Activated CD4-positive, alpha-beta T cell treated with anti-CD3 and anti-CD28 coated beads, Interleukin-2, amount 50 U/mL, for 48 hours (primary cell): ENCODE measurements around the gene SLC4A1.

ENCODE experiments used
- DNase-seq, 2 experiments: peaks; one replicate each; pipeline ENCODE4 v3.0.0-alpha.2; 2020

SLC4A1 gene

DNA sequence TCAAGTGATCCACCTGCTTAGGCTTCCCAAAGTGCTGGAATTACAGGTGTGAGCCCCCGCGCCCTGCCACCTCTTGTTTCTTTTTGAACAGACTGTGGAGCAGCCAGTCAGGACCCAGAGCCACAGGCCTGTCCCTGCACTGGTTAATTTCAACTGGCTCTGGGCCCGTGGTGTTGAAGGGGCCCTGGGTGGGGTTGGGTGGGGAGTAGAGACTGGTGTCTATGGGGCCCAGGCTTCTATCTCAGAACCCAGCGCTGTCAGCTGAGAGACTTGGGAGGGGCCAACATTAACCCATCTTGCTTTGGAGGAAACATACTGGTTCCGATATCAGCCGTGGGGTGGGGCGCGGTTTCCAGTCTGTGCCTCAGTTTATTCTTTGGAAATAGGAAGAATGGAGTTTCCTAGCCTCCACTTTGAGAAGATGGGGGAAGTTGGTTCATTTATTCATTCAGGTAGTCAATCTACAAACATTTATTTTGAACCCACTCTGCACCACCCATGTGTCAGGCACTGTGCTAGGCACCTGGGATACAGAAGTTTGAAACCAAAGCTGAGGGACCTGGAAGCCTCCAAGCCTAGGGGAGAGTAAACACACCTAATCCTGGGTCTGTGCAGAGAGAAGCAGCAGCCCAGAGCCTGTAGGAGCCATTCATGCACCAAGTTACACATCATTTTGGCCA, 15.5 kb upstream of the SLC4A1 start:
- DNase-seq: no peak

DNA sequence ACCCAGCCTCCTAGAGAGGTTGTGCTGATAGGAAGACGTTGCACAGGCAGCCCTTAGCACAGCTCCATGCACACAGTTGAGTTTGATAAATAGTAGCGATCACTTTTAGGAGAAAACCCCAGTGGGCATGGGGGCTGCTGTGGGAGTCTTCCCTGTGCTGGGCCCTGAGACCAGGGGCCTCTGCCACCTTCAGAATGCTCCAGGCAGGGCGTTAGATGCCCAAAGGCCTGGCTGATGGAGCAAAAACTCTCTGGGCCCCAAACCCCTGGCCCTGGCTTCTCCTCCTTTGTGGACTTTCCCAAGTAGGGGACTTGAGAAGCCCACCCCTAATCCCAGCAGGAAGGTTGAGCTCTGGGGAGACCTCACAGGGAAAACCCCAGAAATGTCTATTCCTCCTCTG, 14.3 kb upstream of the SLC4A1 start:
- DNase-seq: no peak

DNA sequence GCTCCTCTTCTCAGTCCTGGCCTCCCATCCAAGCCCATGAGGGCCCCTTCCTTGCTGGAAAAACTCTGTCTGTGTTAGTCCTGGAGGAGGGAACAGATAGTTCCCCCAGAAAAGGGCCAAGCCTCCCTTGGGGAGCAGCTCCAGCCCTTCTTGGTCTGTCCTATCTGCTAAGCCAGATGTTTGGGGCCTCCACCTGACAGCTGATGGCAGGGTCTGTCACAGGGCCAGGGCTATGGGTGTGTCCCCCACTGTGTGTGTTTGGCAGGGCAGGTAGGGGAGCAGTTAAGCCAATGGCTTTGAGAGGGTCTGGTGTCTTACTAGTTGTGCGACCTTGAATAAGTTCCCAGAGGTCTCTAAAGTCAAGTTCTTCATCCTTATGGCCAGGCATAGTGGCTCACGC, 13.6 kb upstream of the SLC4A1 start:
- DNase-seq: no peak

DNA sequence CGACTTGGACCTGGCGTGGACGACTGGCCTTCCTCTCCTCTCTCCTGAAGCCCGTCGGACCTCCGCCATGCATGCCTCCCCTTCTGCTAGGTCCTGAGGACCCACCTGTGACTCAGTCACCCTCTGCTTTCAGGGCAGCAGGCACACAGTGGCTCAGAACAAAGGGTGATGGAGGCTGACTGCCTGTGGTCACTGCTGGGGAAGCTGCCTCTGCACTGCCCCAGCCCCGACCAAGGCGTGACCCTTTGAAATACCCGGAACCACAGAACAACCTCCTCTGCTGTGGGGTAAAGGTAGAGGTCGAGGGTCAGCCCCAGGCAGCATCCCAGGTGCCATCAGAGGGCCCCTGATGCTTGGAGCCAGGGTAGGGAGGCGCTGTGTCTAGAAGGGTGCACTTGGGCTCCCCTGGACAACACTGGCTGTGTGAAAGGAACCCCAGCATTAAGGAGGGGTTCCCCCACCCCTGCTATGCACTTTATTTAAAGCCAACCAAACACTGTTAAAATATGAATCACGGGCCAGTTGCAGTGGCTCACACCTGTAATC, 12.5 kb upstream of the SLC4A1 start:
- DNase-seq: no peak

DNA sequence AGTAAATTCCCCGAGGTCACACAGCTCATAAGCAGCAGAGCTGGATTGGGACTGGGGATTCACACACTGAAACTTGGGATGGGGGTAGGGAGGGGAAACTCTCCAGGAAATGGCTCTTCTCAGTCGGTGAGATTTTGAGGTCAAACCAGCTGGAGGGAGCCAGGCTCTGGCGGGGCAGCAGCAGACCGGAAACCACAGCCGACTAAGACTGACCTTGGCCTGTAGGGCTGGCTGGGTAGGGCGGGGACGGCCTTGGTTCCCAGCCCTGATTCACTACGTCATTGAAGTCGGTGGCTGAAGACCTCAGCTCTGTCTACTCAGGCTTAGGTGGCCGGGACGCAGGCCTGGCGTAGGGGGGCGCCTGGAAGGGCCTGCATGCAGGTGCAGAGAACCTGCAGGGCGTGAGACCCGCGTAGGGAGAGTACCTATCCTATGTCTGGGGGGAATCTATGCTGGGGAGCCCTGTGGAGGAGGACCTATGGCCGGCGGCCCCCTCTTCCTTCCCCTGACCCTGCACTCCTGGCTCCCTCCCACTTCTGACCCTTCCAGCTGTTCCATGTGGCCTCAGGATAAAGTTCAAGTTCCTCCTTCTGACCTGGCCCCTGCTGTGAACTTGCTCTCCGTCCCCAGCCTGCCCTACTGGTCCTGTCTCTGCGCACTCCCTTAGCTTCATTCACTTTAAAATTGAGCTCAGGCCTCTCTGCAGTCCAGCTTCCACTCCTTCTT, 11.9 kb upstream of the SLC4A1 start:
- DNase-seq: peak; percentile 7 to 11

DNA sequence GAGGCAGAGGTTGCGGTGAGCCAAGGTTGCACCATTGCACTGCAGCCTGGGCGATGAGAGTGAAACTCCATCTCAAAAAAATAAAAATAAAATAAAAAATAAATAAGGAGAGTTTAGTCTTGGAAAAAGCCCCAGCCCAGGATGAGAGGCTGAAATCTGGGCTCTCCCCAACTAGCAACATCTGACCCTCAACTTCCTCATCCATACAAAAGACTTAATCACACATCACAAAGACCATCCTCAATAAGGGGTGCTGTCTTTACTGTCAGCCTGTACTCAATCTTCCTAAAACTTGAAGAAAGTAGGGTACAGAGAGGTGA, 11.4 kb upstream of the SLC4A1 start:
- DNase-seq: no peak

DNA sequence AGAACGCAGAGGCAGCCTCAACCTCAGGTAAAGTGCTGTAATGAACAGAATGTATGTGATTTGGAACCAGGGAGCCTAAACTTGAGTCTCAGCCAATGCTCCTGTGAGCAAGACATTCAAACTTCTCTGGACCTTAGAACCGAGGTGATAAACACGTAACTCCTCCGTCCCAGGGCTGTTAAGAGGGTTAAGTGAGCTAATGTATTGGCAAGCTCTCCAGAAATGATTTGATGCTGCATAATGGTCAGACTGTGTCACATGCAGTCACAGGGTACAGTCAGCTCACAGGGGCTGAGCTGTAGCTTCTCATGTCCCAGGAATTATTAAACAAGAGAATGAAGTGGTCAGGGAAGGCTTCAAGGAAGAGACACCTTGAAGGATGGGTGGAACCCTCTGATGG, 10.0 kb upstream of the SLC4A1 start:
- DNase-seq: no peak

DNA sequence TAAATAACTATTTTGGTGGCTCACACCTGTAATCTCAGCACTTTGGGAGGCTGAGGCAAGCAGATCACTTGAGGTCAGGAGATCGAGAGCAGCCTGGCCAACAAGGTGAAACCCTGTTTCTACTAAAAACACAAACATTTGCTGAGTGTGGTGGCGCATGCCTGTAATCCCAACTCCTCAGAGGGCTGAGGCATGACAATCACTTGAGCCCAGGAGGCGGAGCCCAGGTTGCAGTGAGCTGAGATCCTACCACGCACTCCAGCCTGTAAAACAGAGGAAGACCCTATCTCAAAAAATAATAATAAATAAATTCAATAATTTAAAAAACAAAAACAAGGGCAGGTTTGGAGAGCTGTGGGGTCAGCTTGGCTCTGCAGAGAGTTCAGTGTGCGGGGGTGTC, 5.7 kb upstream of the SLC4A1 start:
- no peak for DNase-seq

DNA sequence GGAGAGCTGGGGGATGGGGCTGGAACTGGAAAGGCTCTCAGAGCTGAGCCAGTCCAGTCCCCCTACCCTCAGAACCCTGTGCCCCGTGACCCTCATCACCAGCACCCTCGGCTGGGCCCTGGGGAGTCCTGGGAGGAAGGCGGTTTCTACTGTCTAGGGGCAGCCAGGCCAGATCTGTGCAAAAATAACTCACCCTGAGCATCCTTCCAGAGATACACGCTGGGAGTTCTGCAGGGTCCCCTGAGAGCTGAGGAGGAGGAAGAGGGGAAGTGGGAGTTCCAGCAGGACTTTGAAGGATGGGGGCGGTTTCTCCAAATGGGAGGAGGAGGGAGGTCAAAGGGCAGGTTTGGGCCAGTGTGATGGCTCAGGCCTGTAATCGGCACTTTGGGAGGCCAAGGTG, 5.0 kb upstream of the SLC4A1 start:
- no peak for DNase-seq

DNA sequence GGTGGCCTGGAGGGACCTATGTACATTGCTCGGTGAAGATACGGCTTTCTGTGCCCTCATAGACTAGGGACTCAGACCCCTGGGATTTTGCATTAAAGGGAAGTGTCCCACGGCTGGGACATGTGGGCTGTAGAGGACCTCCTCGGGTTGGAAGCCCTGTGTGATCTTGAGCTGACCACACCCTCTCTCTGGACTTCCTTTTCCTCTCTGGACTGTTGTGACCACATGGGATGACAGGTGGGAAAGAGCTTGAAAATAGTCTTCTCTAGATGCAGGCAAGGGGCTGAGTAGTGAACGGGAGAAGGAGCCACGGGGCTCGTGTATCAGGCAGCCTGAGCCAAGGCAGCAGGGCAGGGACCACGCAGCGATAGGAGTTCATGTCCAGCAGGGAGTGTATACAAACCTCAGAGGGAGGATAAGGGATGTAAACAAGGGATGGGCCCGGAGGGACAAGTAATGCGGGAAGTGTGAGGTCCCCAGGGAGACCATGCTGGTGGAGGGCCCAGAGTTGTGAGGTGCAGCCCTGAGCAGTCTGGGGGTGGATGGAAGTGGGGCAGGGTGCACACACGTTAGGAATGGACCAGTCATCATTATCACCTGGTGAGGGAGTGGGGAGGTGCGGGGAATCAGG, 4.5 kb upstream of the SLC4A1 start:
- no peak for DNase-seq

DNA sequence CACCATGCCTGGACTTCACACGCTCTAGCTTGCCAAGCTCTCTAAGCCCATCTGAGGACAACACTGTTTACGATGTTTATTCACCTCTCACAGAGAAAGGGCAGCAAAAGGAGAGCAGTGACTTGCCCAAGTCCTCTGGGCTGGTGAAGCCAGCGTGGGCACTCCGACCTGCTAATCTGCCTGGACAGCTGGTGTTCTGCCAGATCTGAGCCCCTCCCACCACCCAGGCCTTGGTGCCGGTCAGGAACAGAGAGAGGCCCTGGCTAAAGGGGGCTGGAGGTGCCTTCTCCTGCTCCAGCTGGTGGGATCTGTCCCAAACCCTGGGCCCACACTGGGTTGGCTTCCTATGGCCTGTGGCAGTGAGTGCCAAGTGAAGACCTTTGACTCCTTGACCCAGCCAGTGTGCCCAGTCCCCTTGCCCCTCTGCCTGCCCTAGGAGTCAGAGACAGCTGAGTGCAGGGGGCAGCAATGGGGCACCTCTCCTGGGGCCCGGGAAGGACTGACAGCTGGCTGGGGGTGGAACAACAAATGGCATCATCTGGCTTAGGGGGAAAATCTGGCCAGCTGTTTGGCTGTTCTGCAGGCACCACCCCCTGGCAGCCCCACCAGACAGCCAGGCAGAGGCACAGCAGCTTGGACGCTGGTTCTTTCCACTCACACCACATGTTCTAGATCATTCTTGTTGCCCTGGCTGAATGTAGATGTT, 1.8 kb upstream of the SLC4A1 start:
- DNase-seq: no peak

DNA sequence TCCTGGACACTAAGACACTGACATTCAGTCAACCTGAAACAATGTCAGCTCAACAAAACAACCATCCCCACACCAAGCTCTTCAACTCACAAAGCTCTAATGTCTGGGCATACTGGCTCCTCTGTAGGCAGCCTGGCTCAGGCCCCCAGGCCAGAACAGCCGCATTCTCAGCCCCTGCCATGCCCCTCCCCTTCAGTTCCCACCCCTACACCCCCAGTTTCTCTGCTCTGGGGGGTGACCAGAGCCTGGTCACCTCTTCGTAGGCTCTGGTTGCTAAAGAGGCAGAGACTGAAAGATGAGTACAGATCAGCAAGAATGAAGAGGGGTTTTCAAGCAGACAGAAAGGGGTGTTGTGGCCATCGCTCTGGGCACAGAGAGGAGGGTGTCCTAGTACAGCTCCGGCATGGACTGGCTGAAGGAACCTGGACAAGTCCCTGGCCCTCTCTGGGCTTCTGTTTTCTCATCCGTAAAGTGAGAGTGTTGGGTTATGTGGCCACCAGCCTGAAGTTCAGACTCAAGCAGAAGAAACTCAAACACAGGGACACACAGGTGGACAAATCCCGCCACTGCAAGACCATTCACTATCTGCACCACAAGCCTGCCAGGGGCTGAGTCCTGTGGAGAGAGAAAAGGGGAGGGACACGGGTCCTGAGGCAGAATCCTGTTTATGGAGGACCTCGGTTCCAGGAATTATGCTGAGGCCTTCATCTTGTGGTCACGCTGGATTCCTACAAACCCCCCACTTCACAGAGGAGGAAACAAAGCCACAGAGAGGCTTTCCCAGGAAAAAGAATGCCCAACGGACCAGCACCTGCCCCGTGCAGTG, 987 bp upstream of the SLC4A1 start:
- DNase-seq: no peak

DNA sequence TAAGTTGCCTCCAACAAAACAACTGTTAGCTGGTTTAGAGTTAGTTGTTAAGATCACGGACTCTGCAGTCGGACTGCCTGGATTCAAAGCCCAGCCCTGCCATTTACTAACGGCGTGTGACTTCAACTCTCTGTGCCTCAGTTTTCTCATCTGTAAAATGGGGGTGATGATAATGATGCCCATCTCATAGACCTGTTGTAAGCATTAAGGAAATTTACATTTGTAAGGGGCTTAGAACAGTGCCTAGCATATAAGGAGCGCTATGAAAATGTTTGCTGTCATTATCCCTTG, 825 bp downstream of the SLC4A1 start:
- DNase-seq: no peak

DNA sequence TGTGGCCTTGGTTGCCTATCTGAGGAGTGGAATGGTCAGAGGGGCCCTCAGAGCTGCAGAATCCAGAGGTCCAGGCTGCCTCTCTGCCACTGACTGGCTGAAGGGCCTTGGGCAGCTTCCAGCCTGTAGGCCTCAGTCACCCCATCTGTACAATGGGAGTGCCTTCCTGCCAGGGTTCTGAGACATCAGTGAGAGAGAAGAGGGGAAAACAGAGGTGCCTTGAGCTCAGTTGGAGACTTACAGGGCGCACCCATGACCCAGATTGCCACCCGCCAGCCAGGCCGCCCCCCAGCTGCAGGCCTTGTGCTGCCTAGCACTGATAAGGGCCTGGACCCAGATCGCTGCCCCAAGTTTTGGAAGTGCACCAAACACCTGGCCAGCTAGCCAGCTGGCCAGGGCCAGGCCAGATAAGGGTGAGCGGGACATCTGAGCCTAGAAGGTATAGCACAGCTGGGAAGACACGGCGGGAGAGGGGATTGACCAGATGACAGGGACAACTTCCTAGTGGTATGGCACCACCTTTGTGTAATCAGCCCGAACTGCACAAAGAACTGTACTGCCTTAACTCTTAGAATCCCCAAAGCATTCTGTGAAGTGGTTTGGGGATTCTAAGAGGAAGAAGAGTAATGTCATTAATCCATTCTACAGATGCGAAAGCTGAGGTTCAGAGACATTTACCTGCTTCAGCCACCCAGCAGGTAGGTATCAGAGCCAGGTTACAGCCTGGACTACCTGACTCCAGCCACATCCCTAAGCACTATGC, 1.4 kb downstream of the SLC4A1 start:
- DNase-seq: no peak

DNA sequence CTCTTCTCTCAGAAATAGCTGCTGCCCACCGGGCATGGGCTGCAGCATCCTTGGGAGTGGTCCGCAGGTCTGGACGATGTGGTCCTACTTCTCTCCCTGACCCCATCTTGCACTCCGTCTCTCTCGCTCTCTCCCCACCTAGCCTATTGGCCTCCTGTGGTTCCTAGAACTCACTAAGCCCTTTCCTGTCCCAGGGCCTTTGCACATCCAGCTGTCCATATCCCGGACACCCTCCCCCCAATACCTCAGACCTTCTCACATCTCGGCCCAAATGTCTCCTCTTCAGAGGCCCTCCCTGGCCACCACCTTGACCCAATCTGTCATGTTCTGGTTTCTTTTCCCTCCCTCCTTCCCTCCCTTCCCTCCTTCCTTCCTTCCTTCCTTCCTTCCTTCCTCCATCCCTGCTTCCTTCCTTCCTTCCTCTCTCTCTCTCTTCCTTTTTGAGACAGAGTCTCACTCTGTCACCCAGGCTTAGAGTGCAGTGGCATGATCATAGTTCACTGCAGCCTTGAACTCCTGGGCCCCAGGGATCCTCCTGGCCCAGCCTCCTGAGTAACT, 4.5 kb downstream of the SLC4A1 start:
- no peak for DNase-seq

DNA sequence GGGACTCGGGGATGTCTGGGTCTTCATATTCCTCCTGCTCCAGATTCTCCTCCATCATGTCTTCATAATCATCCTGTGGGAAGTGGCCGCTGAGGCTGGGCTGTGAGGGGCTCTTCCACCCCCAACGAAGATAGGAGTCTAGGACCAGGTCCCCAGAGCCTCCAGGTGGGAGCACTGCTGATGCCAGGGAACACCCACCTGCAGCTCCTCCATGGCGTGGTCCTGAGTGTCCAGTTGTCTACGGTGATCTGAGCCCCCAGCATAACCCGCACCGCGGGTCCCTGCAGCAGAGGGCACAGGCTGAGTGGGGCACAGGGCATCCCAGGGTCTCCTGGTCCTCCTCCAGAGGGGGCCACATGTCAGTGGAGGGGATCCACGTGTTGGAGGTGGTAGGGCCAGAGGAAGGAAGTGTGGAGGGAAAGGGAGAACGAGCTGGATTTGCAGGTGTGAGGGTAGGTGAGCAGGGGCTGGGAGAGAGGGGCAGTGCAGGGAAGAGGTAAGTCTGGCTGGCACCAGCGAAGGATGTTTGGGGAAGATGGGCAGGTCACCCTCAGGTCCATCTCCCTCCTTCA, 5.2 kb downstream of the SLC4A1 start:
- DNase-seq: no peak

DNA sequence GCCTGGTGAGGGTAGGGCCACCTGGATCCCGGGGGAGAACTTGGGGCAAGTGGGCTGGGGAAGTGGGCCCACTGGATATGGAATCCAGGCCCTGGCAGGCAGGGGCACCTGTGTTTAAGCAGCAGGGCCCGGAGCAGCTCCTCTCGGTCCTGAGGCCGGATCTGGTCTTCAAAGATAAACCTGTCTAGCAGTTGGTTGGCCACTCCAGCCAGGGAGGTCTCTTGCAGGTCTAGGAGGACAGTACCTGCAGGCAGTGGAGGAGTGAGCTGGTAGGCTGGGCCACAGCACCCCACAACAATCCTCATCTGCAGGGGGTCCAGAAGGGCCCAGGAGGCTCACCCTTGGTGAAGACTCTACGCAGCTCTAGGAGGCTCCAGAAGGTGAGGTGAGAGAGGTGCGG, 7.6 kb downstream of the SLC4A1 start:
- no peak for DNase-seq

DNA sequence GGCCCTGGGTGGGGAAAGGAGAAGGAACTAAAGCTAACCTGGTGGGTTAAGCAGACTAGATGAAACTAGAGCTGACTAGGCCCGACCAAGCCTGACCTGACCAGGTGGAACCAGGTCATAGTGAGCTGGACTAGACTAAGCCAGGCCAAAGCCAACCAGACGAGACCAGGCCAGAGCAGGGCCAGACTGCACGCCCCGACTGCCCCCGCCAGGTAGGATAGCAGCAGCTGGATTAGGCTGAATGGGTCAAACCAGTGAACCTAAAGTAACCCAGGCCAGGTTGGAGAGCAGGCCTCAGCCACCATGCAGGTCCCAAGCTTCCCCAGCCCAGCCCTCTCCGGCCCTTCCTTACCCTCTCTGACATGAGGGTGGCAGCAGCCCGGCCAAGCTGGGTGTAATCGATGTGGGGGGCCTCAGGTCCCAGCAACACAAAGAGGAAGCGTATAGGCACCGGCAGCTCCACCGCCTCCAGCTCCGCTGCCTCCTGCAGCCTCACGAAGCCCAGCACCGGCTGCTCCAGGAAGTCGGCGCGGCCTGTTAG, 9.1 kb downstream of the SLC4A1 start:
- DNase-seq: no peak

DNA sequence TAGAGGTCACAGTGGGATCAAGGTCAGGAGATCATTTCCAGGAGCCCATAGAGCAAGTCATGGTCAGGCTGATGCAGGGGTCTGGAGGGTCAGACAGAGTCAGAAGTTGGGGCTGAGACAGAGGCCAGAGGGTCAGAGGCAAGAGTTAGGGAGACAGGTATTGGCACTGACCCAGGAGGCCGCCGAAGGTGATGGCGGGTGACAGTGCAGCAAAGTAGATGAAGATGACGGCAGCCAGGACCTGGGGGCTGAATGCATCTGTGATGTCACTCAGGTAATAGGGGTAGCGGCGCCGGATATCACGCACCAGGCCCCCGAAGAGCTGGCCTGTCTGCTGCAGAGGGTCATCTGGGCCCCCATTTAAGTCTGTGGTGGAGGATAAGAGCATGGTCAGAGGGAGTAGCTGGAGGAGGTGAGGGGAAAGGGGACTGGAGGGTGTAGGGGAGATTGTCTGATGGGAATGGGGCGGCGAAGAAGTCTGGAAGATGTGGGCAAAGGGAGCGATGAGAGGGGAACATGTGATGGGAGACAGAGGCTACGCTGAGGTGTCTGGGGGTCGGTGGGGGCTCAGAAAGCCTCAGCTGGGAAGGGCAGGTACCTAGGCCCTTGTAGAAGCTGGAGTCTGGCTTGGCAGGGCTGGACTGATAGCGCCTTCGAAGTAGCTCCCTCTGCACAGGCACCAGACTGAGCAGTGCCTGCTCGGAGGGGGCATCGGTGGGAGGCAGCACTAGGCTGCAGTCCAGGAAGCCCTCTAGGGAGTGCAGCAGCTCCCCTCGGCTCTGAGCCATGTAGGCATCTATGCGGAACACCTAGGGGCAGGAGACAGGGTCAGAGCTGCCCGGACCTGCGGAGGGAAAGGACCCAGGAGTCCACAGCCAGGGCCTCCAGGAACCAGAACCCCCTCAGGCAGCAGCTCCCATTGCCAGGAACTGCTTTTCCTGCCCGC, 9.8 kb downstream of the SLC4A1 start:
- no peak for DNase-seq

DNA sequence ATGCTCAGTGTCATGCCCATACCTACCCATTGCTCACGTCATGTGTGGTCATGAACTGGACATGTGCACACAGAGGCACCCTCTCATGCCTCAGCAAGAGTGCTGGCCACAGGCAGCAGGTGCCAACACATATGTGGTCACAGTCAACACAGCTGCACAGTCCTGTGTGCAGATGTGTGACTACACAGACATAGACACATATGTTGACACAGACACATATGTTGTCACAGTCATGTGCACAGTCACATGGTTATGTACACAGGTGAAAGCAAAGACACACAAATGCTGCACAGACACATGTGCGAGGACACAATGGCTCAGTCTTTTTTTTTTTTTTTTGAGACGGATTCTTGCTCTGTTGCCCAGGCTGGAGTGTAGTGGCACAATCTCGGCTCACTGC, 11.3 kb downstream of the SLC4A1 start:
- no peak for DNase-seq
